Ovary (tissue), 3 donors: ENCODE data around the gene LHFPL6.

Experiments
- CTCF ChIP-seq, 3 donors: fragments of 450-650 bp in 2 of 3; fragments of 200-600 bp in 1 of 3; IDR thresholded peaks; one replicate each; pipeline versions ENCODE4 v1.5.1 to v1.8.0; 2016 to 2022; ENCODE audit warnings: antibody characterized with exemption in 3 of 3, mild to moderate bottlenecking in 1 of 3
- EP300 ChIP-seq: sonication (generic); formaldehyde crosslinking; IDR thresholded peaks from one replicate; pipeline ENCODE4 v1.6.1; 2017; ENCODE audit warnings: antibody characterized with exemption
- POLR2A ChIP-seq: fragments of 450-650 bp; IDR thresholded peaks from one replicate; pipeline ENCODE4 v1.6.1; 2017; ENCODE audit warnings: antibody characterized with exemption, mild to moderate bottlenecking, moderate library complexity
- donor health status: DM: no; HTN: no; CAD: no.

GRCh38 chr13:39297664-39298171 lies 305.3 kb downstream of the LHFPL6 start:
- TF ChIP-seq POLR2A (no peak), CTCF (IDR thresholded peaks at IDR 0.05) (no peak), EP300 (no peak)
